WTC11 (cell line): Measurements from ENCODE around the gene PFDN1. TPM values are rescaled to one million over a fixed set of nuclear protein-coding genes. Genes with fewer than 3 reads are reported as not detected.

ENCODE experiments used
- ATAC-seq: fragments of 200-7000 bp; cut with Tn5 transposase; 2 replicates; pipeline ENCODE4 v1.10.0; 2021; ENCODE audit warnings: mild to moderate bottlenecking, moderate library complexity
- CTCF ChIA-PET: fragments of 300-600 bp; sonication (Branson Sonifier 250); formaldehyde crosslinking; loops from one replicate; lab custom pipeline; 2021; ENCODE audit warnings: antibody characterized with exemption; lab: Charles Lee
- POLR2A ChIA-PET: fragments of 350-600 bp; sonication (Branson Sonifier 250); formaldehyde crosslinking; loops from one replicate; lab custom pipeline; 2021; ENCODE audit warnings: antibody characterized with exemption; lab: Charles Lee
- DNase-seq: peaks from one replicate; pipeline ENCODE4 v3.0.0; 2021; ENCODE audit warnings: low spot score
- H3K27ac Mint-ChIP-seq: 2 replicates; pipeline ENCODE4 v1.8.0; 2021; ENCODE audit warnings: mixed read lengths
- H3K27me3 Mint-ChIP-seq: 2 replicates; pipeline ENCODE4 v1.8.0; 2021; ENCODE audit warnings: low read depth, mild to moderate bottlenecking, moderate library complexity, mixed read lengths
- H3K36me3 Mint-ChIP-seq: 2 replicates; pipeline ENCODE4 v1.8.0; 2021; ENCODE audit warnings: mixed read lengths
- H3K4me1 Mint-ChIP-seq: 2 replicates; pipeline ENCODE4 v1.8.0; 2022; ENCODE audit warnings: mixed read lengths
- H3K4me3 Mint-ChIP-seq: 2 replicates; pipeline ENCODE4 v1.8.0; 2021; ENCODE audit warnings: mild to moderate bottlenecking, moderate library complexity, mixed read lengths
- H3K9me3 Mint-ChIP-seq: 2 replicates; pipeline ENCODE4 v1.8.0; 2021; ENCODE audit warnings: mixed read lengths
- ATF1 ChIP-seq: sonication (generic); formaldehyde crosslinking; IDR thresholded peaks from 2 replicates; pipeline ENCODE4 v1.8.1; 2023; ENCODE audit warnings: mild to moderate bottlenecking, moderate library complexity, missing genetic modification reagents
- FOXK1 ChIP-seq: sonication (generic); formaldehyde crosslinking; IDR thresholded peaks from 2 replicates; pipeline ENCODE4 v1.8.0; 2022; ENCODE audit warnings: mild to moderate bottlenecking, moderate library complexity, missing genetic modification reagents
- GABPB1 ChIP-seq: sonication (generic); formaldehyde crosslinking; IDR thresholded peaks from 2 replicates; pipeline ENCODE4 v1.8.1; 2023; ENCODE audit warnings: mild to moderate bottlenecking, missing genetic modification reagents
- NFYB ChIP-seq: sonication (generic); formaldehyde crosslinking; conservative IDR thresholded peaks from 2 replicates; pipeline ENCODE4 v1.8.0; 2022; ENCODE audit warnings: low read depth, missing genetic modification reagents
- NR2C2 ChIP-seq: sonication (generic); formaldehyde crosslinking; IDR thresholded peaks from 2 replicates; pipeline ENCODE4 v1.8.0; 2022; ENCODE audit warnings: mild to moderate bottlenecking, missing genetic modification reagents
- SOX15 ChIP-seq: fragments of 250-450 bp; sonication (Bioruptor Pico); IDR thresholded peaks from 2 replicates; pipeline ENCODE4 v1.9.0; 2021; ENCODE audit warnings: mild to moderate bottlenecking
- SP1 ChIP-seq: sonication (generic); formaldehyde crosslinking; conservative IDR thresholded peaks from 2 replicates; pipeline ENCODE4 v1.8.1; 2022; ENCODE audit warnings: missing genetic modification reagents
- TCF7 ChIP-seq: sonication (generic); formaldehyde crosslinking; IDR thresholded peaks from 2 replicates; pipeline ENCODE4 v1.8.0; 2022; ENCODE audit warnings: mild to moderate bottlenecking, low read depth, missing genetic modification reagents, moderate library complexity
- ZNF121 ChIP-seq: sonication (generic); formaldehyde crosslinking; IDR thresholded peaks from 2 replicates; pipeline ENCODE4 v1.8.0; 2023; ENCODE audit warnings: missing genetic modification reagents
- ZNF219 ChIP-seq: sonication (generic); formaldehyde crosslinking; IDR thresholded peaks from 2 replicates; pipeline ENCODE4 v1.8.0; 2023; ENCODE audit warnings: missing genetic modification reagents, mild to moderate bottlenecking, borderline replicate concordance
- ZNF232 ChIP-seq: sonication (generic); formaldehyde crosslinking; IDR thresholded peaks from 2 replicates; pipeline ENCODE4 v1.8.0; 2022; ENCODE audit warnings: mild to moderate bottlenecking, missing genetic modification reagents
- ZNF317 ChIP-seq: sonication (generic); formaldehyde crosslinking; IDR thresholded peaks from 2 replicates; pipeline ENCODE4 v1.8.1; 2023; ENCODE audit warnings: low read depth, mild to moderate bottlenecking, moderate library complexity, missing genetic modification reagents, borderline replicate concordance
- ZNF423 ChIP-seq: fragments of 250-450 bp; sonication (Bioruptor Pico); IDR thresholded peaks from 2 replicates; pipeline ENCODE4 v2.1.2; 2022; ENCODE audit warnings: mild to moderate bottlenecking, moderate library complexity
- total RNA-seq: library from RNA; stranded (reverse); gene quantifications from 3 replicates; pipeline ENCODE4 v1.2.3, GENCODE V29; 2021
- TF ChIP-seq, protein P1 (sequence below): sonication (generic); formaldehyde crosslinking; IDR thresholded peaks from 2 replicates; pipeline ENCODE4 v1.8.0; 2022; ENCODE audit warnings: mild to moderate bottlenecking, missing genetic modification reagents
- TF ChIP-seq, protein P2 (sequence below): sonication (generic); formaldehyde crosslinking; IDR thresholded peaks from 2 replicates; pipeline ENCODE4 v1.8.0; 2022; ENCODE audit warnings: mild to moderate bottlenecking, missing genetic modification reagents
- TF ChIP-seq, protein P3 (sequence below): fragments of 250-450 bp; sonication (Bioruptor Pico); IDR thresholded peaks from 2 replicates; pipeline ENCODE4 v1.9.0; 2021; ENCODE audit warnings: mild to moderate bottlenecking
- TF ChIP-seq, protein P4 (sequence below): sonication (generic); formaldehyde crosslinking; IDR thresholded peaks from 2 replicates; pipeline ENCODE4 v1.8.1; 2023; ENCODE audit warnings: mild to moderate bottlenecking, missing genetic modification reagents, moderate library complexity
- TF ChIP-seq, protein P5 (sequence below): sonication (generic); formaldehyde crosslinking; IDR thresholded peaks from 2 replicates; pipeline ENCODE4 v1.8.0; 2023; ENCODE audit warnings: missing genetic modification reagents
- TF ChIP-seq, protein P6 (sequence below): sonication (generic); formaldehyde crosslinking; IDR thresholded peaks from 2 replicates; pipeline ENCODE4 v1.8.1; 2023; ENCODE audit warnings: mild to moderate bottlenecking, missing genetic modification reagents, borderline replicate concordance
- TF ChIP-seq, protein P7 (sequence below): sonication (generic); formaldehyde crosslinking; IDR thresholded peaks from 2 replicates; pipeline ENCODE4 v1.8.0; 2022; ENCODE audit warnings: mild to moderate bottlenecking, missing genetic modification reagents
- TF ChIP-seq, protein P8 (sequence below): sonication (generic); formaldehyde crosslinking; IDR thresholded peaks from 2 replicates; pipeline ENCODE4 v1.8.0; 2023; ENCODE audit warnings: missing genetic modification reagents, mild to moderate bottlenecking, borderline replicate concordance

The PFDN1 gene
- total RNA-seq, 1 experiment from 2014 or later: 44.1 TPM

DNA sequence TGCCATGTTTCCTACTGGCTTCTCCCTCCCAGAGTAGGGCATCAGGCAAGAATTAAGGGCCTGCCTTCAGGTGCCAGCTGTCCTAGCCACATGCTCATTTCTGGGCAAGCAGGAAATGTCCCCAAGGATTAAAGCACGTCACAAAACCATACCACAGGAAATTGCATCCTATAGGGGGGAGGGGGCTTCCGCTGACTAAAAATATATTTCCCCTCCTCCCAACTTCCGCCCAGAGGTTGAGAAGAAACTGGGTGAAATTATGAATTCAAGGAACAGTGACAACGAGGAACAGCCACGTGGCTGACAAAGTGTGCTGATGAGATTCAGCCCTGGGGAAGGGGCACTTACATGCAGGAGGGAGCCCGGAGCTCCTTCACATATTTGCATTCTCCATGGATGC, 39.4 kb upstream of the PFDN1 start (continued):
- TF ChIP-seq, protein P1, sequence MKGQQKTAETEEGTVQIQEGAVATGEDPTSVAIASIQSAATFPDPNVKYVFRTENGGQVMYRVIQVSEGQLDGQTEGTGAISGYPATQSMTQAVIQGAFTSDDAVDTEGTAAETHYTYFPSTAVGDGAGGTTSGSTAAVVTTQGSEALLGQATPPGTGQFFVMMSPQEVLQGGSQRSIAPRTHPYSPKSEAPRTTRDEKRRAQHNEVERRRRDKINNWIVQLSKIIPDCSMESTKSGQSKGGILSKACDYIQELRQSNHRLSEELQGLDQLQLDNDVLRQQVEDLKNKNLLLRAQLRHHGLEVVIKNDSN (CRISPR knock-in tag): no peak
- TF ChIP-seq, protein P2, sequence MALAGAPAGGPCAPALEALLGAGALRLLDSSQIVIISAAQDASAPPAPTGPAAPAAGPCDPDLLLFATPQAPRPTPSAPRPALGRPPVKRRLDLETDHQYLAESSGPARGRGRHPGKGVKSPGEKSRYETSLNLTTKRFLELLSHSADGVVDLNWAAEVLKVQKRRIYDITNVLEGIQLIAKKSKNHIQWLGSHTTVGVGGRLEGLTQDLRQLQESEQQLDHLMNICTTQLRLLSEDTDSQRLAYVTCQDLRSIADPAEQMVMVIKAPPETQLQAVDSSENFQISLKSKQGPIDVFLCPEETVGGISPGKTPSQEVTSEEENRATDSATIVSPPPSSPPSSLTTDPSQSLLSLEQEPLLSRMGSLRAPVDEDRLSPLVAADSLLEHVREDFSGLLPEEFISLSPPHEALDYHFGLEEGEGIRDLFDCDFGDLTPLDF (CRISPR knock-in tag): no peak
- TF ChIP-seq ZNF423 (no peak), NR2C2 (no peak), NFYB (no peak)
- TF ChIP-seq, protein P3, sequence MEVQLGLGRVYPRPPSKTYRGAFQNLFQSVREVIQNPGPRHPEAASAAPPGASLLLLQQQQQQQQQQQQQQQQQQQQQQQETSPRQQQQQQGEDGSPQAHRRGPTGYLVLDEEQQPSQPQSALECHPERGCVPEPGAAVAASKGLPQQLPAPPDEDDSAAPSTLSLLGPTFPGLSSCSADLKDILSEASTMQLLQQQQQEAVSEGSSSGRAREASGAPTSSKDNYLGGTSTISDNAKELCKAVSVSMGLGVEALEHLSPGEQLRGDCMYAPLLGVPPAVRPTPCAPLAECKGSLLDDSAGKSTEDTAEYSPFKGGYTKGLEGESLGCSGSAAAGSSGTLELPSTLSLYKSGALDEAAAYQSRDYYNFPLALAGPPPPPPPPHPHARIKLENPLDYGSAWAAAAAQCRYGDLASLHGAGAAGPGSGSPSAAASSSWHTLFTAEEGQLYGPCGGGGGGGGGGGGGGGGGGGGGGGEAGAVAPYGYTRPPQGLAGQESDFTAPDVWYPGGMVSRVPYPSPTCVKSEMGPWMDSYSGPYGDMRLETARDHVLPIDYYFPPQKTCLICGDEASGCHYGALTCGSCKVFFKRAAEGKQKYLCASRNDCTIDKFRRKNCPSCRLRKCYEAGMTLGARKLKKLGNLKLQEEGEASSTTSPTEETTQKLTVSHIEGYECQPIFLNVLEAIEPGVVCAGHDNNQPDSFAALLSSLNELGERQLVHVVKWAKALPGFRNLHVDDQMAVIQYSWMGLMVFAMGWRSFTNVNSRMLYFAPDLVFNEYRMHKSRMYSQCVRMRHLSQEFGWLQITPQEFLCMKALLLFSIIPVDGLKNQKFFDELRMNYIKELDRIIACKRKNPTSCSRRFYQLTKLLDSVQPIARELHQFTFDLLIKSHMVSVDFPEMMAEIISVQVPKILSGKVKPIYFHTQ (CRISPR knock-in tag): no peak

DNA sequence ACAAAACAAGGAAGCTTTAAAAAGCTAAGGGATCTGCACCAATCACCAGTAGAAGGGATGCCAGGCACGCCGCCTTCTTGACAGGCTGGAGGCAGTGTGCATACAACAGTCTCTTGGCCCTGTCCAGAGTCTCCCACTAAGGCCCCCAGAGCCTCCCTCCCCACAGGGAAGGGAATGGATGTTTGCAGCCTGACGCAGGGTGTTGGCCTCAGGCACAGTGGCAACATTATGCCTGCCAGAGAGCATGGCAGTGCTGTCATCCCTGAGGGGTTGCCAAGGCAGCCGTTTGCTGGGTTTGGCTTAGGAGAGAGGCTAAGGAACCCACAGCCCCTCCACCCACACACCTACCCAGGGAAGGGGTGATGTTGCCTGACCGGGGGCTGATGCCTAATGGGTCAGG, 38.7 kb upstream of the PFDN1 start:
- ATAC-seq: no peak
- no peak for DNase-seq
- H3K4me1 Mint-ChIP-seq: peaks cover 18% of the 10 kb centered on the region
- no peaks in the 10 kb centered on the region for H3K9me3 Mint-ChIP-seq
- H3K4me3 Mint-ChIP-seq: no peak overlapping the region
- no peak overlapping the region for H3K27ac Mint-ChIP-seq
- peaks cover 11% of the 10 kb centered on the region for H3K27me3 Mint-ChIP-seq
- CTCF ChIA-PET: no interaction called here
- H3K36me3 Mint-ChIP-seq: no peaks in the 10 kb centered on the region
- POLR2A ChIA-PET: no interaction called here
- TF ChIP-seq, protein P4, sequence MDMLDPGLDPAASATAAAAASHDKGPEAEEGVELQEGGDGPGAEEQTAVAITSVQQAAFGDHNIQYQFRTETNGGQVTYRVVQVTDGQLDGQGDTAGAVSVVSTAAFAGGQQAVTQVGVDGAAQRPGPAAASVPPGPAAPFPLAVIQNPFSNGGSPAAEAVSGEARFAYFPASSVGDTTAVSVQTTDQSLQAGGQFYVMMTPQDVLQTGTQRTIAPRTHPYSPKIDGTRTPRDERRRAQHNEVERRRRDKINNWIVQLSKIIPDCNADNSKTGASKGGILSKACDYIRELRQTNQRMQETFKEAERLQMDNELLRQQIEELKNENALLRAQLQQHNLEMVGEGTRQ (CRISPR knock-in tag): no peak
- no peak for TF ChIP-seq ATF1 (CRISPR knock-in tag)
- TF ChIP-seq ZNF232 (CRISPR knock-in tag): no peak
- TF ChIP-seq, protein P5, sequence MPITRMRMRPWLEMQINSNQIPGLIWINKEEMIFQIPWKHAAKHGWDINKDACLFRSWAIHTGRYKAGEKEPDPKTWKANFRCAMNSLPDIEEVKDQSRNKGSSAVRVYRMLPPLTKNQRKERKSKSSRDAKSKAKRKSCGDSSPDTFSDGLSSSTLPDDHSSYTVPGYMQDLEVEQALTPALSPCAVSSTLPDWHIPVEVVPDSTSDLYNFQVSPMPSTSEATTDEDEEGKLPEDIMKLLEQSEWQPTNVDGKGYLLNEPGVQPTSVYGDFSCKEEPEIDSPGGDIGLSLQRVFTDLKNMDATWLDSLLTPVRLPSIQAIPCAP: no peak
- TF ChIP-seq ZNF219 (CRISPR knock-in tag): no peak
- TF ChIP-seq, protein P6, sequence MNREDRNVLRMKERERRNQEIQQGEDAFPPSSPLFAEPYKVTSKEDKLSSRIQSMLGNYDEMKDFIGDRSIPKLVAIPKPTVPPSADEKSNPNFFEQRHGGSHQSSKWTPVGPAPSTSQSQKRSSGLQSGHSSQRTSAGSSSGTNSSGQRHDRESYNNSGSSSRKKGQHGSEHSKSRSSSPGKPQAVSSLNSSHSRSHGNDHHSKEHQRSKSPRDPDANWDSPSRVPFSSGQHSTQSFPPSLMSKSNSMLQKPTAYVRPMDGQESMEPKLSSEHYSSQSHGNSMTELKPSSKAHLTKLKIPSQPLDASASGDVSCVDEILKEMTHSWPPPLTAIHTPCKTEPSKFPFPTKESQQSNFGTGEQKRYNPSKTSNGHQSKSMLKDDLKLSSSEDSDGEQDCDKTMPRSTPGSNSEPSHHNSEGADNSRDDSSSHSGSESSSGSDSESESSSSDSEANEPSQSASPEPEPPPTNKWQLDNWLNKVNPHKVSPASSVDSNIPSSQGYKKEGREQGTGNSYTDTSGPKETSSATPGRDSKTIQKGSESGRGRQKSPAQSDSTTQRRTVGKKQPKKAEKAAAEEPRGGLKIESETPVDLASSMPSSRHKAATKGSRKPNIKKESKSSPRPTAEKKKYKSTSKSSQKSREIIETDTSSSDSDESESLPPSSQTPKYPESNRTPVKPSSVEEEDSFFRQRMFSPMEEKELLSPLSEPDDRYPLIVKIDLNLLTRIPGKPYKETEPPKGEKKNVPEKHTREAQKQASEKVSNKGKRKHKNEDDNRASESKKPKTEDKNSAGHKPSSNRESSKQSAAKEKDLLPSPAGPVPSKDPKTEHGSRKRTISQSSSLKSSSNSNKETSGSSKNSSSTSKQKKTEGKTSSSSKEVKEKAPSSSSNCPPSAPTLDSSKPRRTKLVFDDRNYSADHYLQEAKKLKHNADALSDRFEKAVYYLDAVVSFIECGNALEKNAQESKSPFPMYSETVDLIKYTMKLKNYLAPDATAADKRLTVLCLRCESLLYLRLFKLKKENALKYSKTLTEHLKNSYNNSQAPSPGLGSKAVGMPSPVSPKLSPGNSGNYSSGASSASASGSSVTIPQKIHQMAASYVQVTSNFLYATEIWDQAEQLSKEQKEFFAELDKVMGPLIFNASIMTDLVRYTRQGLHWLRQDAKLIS (CRISPR knock-in tag): no peak
- no peak for TF ChIP-seq GABPB1
- TF ChIP-seq ZNF121 (CRISPR knock-in tag): no peak
- no peak for TF ChIP-seq TCF7 (CRISPR knock-in tag)
- TF ChIP-seq, protein P7, sequence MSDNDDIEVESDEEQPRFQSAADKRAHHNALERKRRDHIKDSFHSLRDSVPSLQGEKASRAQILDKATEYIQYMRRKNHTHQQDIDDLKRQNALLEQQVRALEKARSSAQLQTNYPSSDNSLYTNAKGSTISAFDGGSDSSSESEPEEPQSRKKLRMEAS (CRISPR knock-in tag): no peak
- no peak for TF ChIP-seq FOXK1 (CRISPR knock-in tag)
- TF ChIP-seq SP1 (CRISPR knock-in tag): no peak
- TF ChIP-seq, protein P8, sequence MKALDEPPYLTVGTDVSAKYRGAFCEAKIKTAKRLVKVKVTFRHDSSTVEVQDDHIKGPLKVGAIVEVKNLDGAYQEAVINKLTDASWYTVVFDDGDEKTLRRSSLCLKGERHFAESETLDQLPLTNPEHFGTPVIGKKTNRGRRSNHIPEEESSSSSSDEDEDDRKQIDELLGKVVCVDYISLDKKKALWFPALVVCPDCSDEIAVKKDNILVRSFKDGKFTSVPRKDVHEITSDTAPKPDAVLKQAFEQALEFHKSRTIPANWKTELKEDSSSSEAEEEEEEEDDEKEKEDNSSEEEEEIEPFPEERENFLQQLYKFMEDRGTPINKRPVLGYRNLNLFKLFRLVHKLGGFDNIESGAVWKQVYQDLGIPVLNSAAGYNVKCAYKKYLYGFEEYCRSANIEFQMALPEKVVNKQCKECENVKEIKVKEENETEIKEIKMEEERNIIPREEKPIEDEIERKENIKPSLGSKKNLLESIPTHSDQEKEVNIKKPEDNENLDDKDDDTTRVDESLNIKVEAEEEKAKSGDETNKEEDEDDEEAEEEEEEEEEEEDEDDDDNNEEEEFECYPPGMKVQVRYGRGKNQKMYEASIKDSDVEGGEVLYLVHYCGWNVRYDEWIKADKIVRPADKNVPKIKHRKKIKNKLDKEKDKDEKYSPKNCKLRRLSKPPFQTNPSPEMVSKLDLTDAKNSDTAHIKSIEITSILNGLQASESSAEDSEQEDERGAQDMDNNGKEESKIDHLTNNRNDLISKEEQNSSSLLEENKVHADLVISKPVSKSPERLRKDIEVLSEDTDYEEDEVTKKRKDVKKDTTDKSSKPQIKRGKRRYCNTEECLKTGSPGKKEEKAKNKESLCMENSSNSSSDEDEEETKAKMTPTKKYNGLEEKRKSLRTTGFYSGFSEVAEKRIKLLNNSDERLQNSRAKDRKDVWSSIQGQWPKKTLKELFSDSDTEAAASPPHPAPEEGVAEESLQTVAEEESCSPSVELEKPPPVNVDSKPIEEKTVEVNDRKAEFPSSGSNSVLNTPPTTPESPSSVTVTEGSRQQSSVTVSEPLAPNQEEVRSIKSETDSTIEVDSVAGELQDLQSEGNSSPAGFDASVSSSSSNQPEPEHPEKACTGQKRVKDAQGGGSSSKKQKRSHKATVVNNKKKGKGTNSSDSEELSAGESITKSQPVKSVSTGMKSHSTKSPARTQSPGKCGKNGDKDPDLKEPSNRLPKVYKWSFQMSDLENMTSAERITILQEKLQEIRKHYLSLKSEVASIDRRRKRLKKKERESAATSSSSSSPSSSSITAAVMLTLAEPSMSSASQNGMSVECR (CRISPR knock-in tag): no peak
- TF ChIP-seq ZNF317 (CRISPR knock-in tag): no peak
- TF ChIP-seq, protein P2 (CRISPR knock-in tag): no peak
- TF ChIP-seq SOX15 (CRISPR knock-in tag): no peak
